HepG2 (cell line): Measurements from ENCODE around the gene FAF1. TPM values are rescaled to one million over a fixed set of nuclear protein-coding genes. Genes with fewer than 3 reads are reported as not detected.
A peak's percentile ranks its signal among the peaks of the same experiment; 100 is the strongest.

Source experiments
- ATAC-seq: fragments of 200-7000 bp; cut with Tn5 transposase; 3 replicates; pipeline ENCODE4 v1.9.1; 2020; ENCODE audit warnings: mild to moderate bottlenecking, moderate library complexity
- BruUV-seq: library from RNA; stranded (reverse); fragments of 400-500 nt; replicated peaks from 2 replicates; lab custom pipeline; 2021; lab: Mats Ljungman, UMichigan
- CTCF ChIA-PET: fragments of 300-600 bp; formaldehyde crosslinking; extraction: SDS; loops from one replicate; lab custom pipeline; 2021; ENCODE audit warnings: low total read pairs, inconsistent platforms, low intra/inter-chr PET ratio; lab: Yijun Ruan, JAX
- POLR2A ChIA-PET: fragments of 350-600 bp; sonication (Branson Sonifier 250); formaldehyde crosslinking; loops from one replicate; lab custom pipeline; 2020; ENCODE audit warnings: antibody characterized with exemption, inconsistent platforms; lab: Yijun Ruan, JAX
- DNase-seq: peaks from one replicate; pipeline ENCODE4 v3.0.0-alpha.2; 2015; ENCODE audit warnings: low spot score
- FAIRE-seq: peaks from 3 replicates; lab custom pipeline; 2011; peaks lifted over from hg19 to GRCh38; lab: Jason Lieb, UNC
- H2AFZ ChIP-seq: one replicate; pipeline ENCODE4 v1.6.1; 2011; ENCODE audit warnings: low read length, inconsistent platforms
- H3K27ac ChIP-seq: fragments of 300-600 bp; 3 replicates; pipeline ENCODE4 v1.8.0; 2011; ENCODE audit warnings: mixed run types, mild to moderate bottlenecking, mixed read lengths, low read length, inconsistent platforms; ENCODE audit not compliant: insufficient read depth; ENCODE audit errors: extremely low read length
- H3K27me3 ChIP-seq, 2 experiments: fragments of 200-600 bp in 1 of 2; 2 replicates in 1 of 2; 3 replicates in 1 of 2; pipeline versions ENCODE4 v1.6.0 to v1.8.0; 2011; ENCODE audit warnings: low read length in 2 of 2, mild to moderate bottlenecking in 2 of 2, moderate library complexity in 2 of 2, inconsistent platforms in 1 of 2; ENCODE audit not compliant: insufficient read depth in 2 of 2, control insufficient read depth in 1 of 2
- H3K36me3 ChIP-seq, 2 experiments: fragments of 200-600 bp in 1 of 2; replicated peaks in 1 of 2; 2 replicates in 1 of 2; 3 replicates in 1 of 2; pipeline versions ENCODE4 v1.5.1 to v1.8.0; 2011; ENCODE audit warnings: low read length in 2 of 2, inconsistent platforms in 1 of 2; ENCODE audit not compliant: insufficient read depth in 2 of 2, control insufficient read depth in 1 of 2
- H3K4me1 ChIP-seq: 2 replicates; pipeline ENCODE4 v1.5.1; 2012; ENCODE audit warnings: low read length, inconsistent platforms; ENCODE audit not compliant: insufficient read depth
- H3K4me2 ChIP-seq: 2 replicates; pipeline ENCODE4 v1.6.0; 2011; ENCODE audit warnings: low read depth, low read length, inconsistent platforms
- H3K4me3 ChIP-seq, 3 experiments: fragments of 200-600 bp in 1 of 3; sonication (generic), shearing (Covaris generic) in 1 of 3; replicated peaks in 1 of 3; 2 replicates each; pipeline ENCODE4 v1.5.1; 2011 to 2016; ENCODE audit warnings: low read length in 3 of 3, inconsistent platforms in 2 of 3, low read depth in 2 of 3, mild to moderate bottlenecking in 2 of 3, control low read depth in 1 of 3, mixed read lengths in 1 of 3; ENCODE audit not compliant: insufficient read depth in 1 of 3
- H3K79me2 ChIP-seq: one replicate; pipeline ENCODE4 v1.6.1; 2011; ENCODE audit warnings: low read length, inconsistent platforms; ENCODE audit not compliant: insufficient read depth
- H3K9ac ChIP-seq: 2 replicates; pipeline ENCODE4 v1.6.0; 2011; ENCODE audit warnings: mild to moderate bottlenecking, low read depth, low read length, inconsistent platforms; ENCODE audit not compliant: insufficient read depth
- H3K9me3 ChIP-seq: 2 replicates; pipeline ENCODE4 v1.5.1; 2012; ENCODE audit warnings: mild to moderate bottlenecking, low read length
- H4K20me1 ChIP-seq: 2 replicates; pipeline ENCODE4 v1.6.0; 2011; ENCODE audit warnings: inconsistent platforms, mild to moderate bottlenecking, low read length, moderate library complexity; ENCODE audit not compliant: insufficient read depth
- CC2D1A ChIP-seq: sonication (generic); formaldehyde crosslinking; IDR thresholded peaks from 2 replicates; pipeline ENCODE4 v1.8.1; 2023; ENCODE audit warnings: mild to moderate bottlenecking, missing genetic modification reagents
- DR1 ChIP-seq: sonication (generic); formaldehyde crosslinking; IDR thresholded peaks from 2 replicates; pipeline ENCODE4 v1.8.0; 2021; ENCODE audit warnings: mild to moderate bottlenecking, missing genetic modification reagents, inconsistent platforms
- EEA1 ChIP-seq: sonication (generic); formaldehyde crosslinking; IDR thresholded peaks from 2 replicates; pipeline ENCODE4 v1.5.1; 2020; ENCODE audit warnings: mild to moderate bottlenecking, missing genetic modification reagents, borderline replicate concordance
- JARID2 ChIP-seq: sonication (generic); formaldehyde crosslinking; IDR thresholded peaks from 2 replicates; pipeline ENCODE4 v1.8.1; 2023; ENCODE audit warnings: missing genetic modification reagents, inconsistent platforms; ENCODE audit not compliant: insufficient replicate concordance
- KDM3A ChIP-seq: IDR thresholded peaks from 2 replicates; pipeline ENCODE4 v1.6.1; 2018; ENCODE audit warnings: low read depth, missing compliant biosample characterization
- KMT2B ChIP-seq: IDR thresholded peaks from 2 replicates; pipeline ENCODE4 v1.6.1; 2016; ENCODE audit warnings: missing genetic modification reagents, missing compliant biosample characterization
- MTERF4 ChIP-seq: sonication (generic); formaldehyde crosslinking; IDR thresholded peaks from 2 replicates; pipeline ENCODE4 v1.8.0; 2023; ENCODE audit warnings: mild to moderate bottlenecking, missing genetic modification reagents
- NR0B2 ChIP-seq: sonication (generic); formaldehyde crosslinking; IDR thresholded peaks from 2 replicates; pipeline ENCODE4 v1.4.0; 2020; ENCODE audit warnings: mild to moderate bottlenecking, missing genetic modification reagents
- PCBP2 ChIP-seq: fragments of 200-400 bp; formaldehyde crosslinking; optimal IDR thresholded peaks from 2 replicates; pipeline ENCODE3; 2018; ENCODE audit warnings: low read length, low read depth; ENCODE audit not compliant: poor library complexity, severe bottlenecking
- SATB2 ChIP-seq: sonication (generic); formaldehyde crosslinking; IDR thresholded peaks from 2 replicates; pipeline ENCODE4 v1.5.0; 2020; ENCODE audit warnings: missing genetic modification reagents
- SNRNP70 ChIP-seq: fragments of 200-400 bp; formaldehyde crosslinking; IDR thresholded peaks from 2 replicates; pipeline ENCODE4 v1.6.1; 2017; ENCODE audit warnings: mild to moderate bottlenecking, low read depth, low read length, moderate library complexity
- THYN1 ChIP-seq: sonication (generic); formaldehyde crosslinking; IDR thresholded peaks from 2 replicates; pipeline ENCODE4 v1.8.1; 2023; ENCODE audit warnings: low read depth, mild to moderate bottlenecking, moderate library complexity, missing genetic modification reagents, borderline replicate concordance
- WIZ ChIP-seq: sonication (generic); formaldehyde crosslinking; IDR thresholded peaks from 2 replicates; pipeline ENCODE4 v1.5.1; 2020; ENCODE audit warnings: mild to moderate bottlenecking, missing genetic modification reagents
- ZBTB1 ChIP-seq: sonication (generic); formaldehyde crosslinking; IDR thresholded peaks from 2 replicates; pipeline ENCODE4 v1.4.0; 2020; ENCODE audit warnings: missing genetic modification reagents, borderline replicate concordance
- ZFX ChIP-seq: sonication (generic); formaldehyde crosslinking; IDR thresholded peaks from 2 replicates; pipeline ENCODE4 v1.4.0; 2020; ENCODE audit warnings: mild to moderate bottlenecking, low read depth, missing genetic modification reagents, moderate library complexity
- ZNF256 ChIP-seq: sonication (generic); formaldehyde crosslinking; conservative IDR thresholded peaks from 2 replicates; pipeline ENCODE4 v1.4.0; 2020; ENCODE audit warnings: missing genetic modification reagents
- ZNF569 ChIP-seq: sonication (generic); formaldehyde crosslinking; IDR thresholded peaks from 2 replicates; pipeline ENCODE4 v1.5.0; 2020; ENCODE audit warnings: mild to moderate bottlenecking, missing genetic modification reagents, moderate library complexity, borderline replicate concordance
- ZNF614 ChIP-seq: IDR thresholded peaks from 2 replicates; pipeline ENCODE4 v1.6.1; 2018; ENCODE audit warnings: missing biosample characterization, missing genetic modification reagents, inconsistent platforms, borderline replicate concordance
- ZNF691 ChIP-seq: sonication (generic); formaldehyde crosslinking; IDR thresholded peaks from 2 replicates; pipeline ENCODE4 v1.4.0; 2020; ENCODE audit warnings: missing genetic modification reagents, low read depth, mild to moderate bottlenecking, borderline replicate concordance
- ZSCAN5A ChIP-seq: sonication (generic); formaldehyde crosslinking; IDR thresholded peaks from 2 replicates; pipeline ENCODE4 v1.8.0; 2022; ENCODE audit warnings: mild to moderate bottlenecking, missing genetic modification reagents, borderline replicate concordance
- WGBS: methylation state at CpG from one replicate; pipeline ENCODE4 v1.1.6; 2017; ENCODE audit warnings: low lambda C conversion rate; 5-methylcytosine and 5-hydroxymethylcytosine counted together
- in situ Hi-C: cut with HindIII; loops from 2 replicates; pipeline ENCODE4 v1.10.0; 2017; ENCODE audit warnings: low pct_unique_long_range_greater_than_20kb; ENCODE audit not compliant: extremely low pct_ligation_motif_present
- intact Hi-C: fragments of 100-400 bp; cut with micrococcal nuclease; formaldehyde crosslinking; loops from one replicate; pipeline ENCODE4 v1.10.0; 2022; ENCODE audit not compliant: unreplicated experiment
- polyA plus RNA-seq, 8 experiments: library from polyadenylated mRNA; depleted of rRNA in 3 of 8; stranded (reverse) in 7 of 8; unstranded in 1 of 8; fragments of >200 nt; fragmentation: Illumina TruSeq in 4 of 8; extraction: Trizol in 4 of 8; gene quantifications; 2 replicates each; pipeline versions ENCODE4 v1.2.1 to v1.2.3, GENCODE V29; 2011 to 2016; ENCODE audit warnings: low read depth in 4 of 8, missing spikeins in 1 of 8, mixed read lengths in 1 of 8; ENCODE audit not compliant: insufficient read depth in 1 of 8
- total RNA-seq, 5 experiments: library from RNA; depleted of rRNA; stranded (reverse); fragments of >200 nt; fragmentation: Illumina TruSeq; extraction: Trizol; gene quantifications; 2 replicates each; pipeline ENCODE4 v1.2.3, GENCODE V29; 2016; ENCODE audit warnings: low read depth in 1 of 5

FAF1 gene
- total and polyA plus RNA-seq, 2 of the 13 experiments (the other 11 are each of a cell fraction or from before 2014, with no cell fraction given): 19.4 to 63.3 TPM

- no peak for FAIRE-seq
- peaks cover 24% of the 10 kb centered on the region for H3K79me2 ChIP-seq
- CTCF ChIA-PET: no interaction called here
- TF ChIP-seq KMT2B (CRISPR knock-in tag) (peak; percentile 63; the same call in 1 of the 2 replicates), PCBP2 (no peak), SNRNP70 (no peak), ZNF569 (CRISPR knock-in tag) (no peak), THYN1 (CRISPR knock-in tag) (no peak), WIZ (CRISPR knock-in tag) (no peak), JARID2 (no peak), ZNF691 (CRISPR knock-in tag) (no peak), DR1 (CRISPR knock-in tag) (no peak), ZNF256 (no peak), MTERF4 (CRISPR knock-in tag) (no peak), SATB2 (CRISPR knock-in tag) (0 out of 2 replicates have a peak, but pooled peaks have one; percentile 25), ZSCAN5A (CRISPR knock-in tag) (0 out of 2 replicates have a peak, but pooled peaks have one; percentile 62), EEA1 (CRISPR knock-in tag) (no peak), ZNF614 (peak; percentile 55; the same call in 1 of the 2 replicates), ZBTB1 (CRISPR knock-in tag) (no peak), NR0B2 (CRISPR knock-in tag) (no peak), KDM3A (CRISPR knock-in tag) (0 out of 2 replicates have a peak, but pooled peaks have one; percentile 17), ZFX (peak; percentile 85), CC2D1A (CRISPR knock-in tag) (no peak)
Observed at GRCh38 chr1:50977575-50978143, 17.6 kb upstream of the FAF1 start.

More at GRCh38 chr1:50977575-50978143, 17.6 kb upstream of the FAF1 start:
- WGBS: 2% methylated on average over 8 of the region's 63 CpGs
- Histone ChIP-seq H3K9me3 (no peaks in the 10 kb centered on the region), H2AFZ (no peak overlapping the region), H3K9ac (peak overlapping the region; percentile 90), H3K36me3 (peaks cover 0 to 4% of the 10 kb centered on the region in 2 experiments; a peak in 2 of 5 replicates), H3K4me1 (peaks cover 24% of the 10 kb centered on the region), H3K4me3 (peak overlapping the region; percentile 89 to 95 (median 93)), H3K27me3 (no peaks in the 10 kb centered on the region; a peak in 1 of 5 replicates), H4K20me1 (no peaks in the 10 kb centered on the region), H3K4me2 (peak overlapping the region; percentile 81), H3K27ac (peak overlapping the region; percentile 93)
- intact Hi-C loops (loop anchor here (1.0 kb wide), 1 partner anchor 9 kb away; no protein-coding TSS in a partner anchor), in situ Hi-C loops (loop anchor here (5.0 to 10.0 kb wide), 2 partner anchors 57 to 200 kb away; no protein-coding TSS in a partner anchor)
- peak; percentile 27 for DNase-seq
- BruUV-seq: no TSS peak
- ATAC-seq: peak; percentile 66
- POLR2A ChIA-PET: interaction anchor here (0.7 to 3.4 kb wide), 4 partner anchors 9 to 188 kb away, joined by 3 to 37 read pairs (median 12); partner anchors contain the start of genes CDKN2C and FAF1
